GM04504 (cell line): Measurements from ENCODE around the gene GABBR2.
"Not testable (repeated sequence)": the region's sequence is repeated elsewhere in the genome, so short reads cannot be mapped to it uniquely, and the experiment has no call there.

Source experiments
- DNase-seq: peaks from one replicate; pipeline ENCODE4 v3.0.0-alpha.2; 2012; ENCODE audit warnings: low read depth

The GABBR2 gene

DNA sequence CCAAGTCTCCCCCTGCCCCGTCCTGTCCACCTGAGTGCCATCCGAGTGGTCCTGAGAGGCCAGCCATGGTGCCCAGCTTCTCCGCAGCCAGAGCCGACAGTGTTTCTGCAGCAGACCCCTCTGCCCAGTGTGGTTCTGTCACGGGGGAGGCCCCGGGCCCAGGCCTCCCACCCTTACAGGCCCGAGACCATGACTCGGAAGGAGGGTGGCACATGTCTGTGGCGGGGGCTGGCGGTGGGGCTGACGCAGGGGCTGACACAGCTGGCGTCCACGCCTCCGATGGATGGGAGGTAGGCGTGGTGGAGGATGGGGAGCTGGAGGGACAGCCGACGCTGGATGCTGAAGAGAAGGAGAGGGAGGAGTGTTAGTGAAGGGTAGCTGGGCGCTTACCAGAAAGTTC lies 418.3 kb downstream of the GABBR2 start:
- no peak for DNase-seq

DNA sequence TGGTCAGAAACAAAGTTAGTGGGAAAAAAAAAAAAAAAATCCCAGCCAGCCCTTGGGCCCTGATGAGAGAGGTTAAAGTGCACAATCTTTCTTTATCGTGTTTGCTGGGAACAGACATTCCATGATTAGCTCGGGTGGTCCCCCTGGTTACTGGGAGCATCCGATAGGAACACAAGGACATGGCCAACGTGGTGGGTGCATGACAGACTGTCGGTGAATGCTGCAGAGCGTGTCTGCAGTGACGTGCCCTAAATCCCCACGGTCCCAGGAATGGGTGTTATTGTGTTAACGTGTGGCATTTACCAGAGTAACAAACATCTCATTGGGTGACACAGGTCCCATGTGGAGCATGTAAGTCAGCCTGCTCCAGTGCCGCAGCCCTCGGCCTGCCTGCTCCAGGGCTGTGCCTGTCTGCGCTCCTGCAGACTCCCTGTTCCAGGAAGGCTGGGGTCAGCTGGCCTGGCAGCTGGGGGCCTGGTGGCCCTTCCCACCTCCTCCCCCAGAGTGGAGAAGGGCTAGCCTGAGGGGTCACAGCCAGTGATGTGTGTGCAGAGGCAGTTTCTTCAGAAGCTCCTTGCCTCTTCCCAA lies 419.0 kb downstream of the GABBR2 start:
- no peak for DNase-seq

DNA sequence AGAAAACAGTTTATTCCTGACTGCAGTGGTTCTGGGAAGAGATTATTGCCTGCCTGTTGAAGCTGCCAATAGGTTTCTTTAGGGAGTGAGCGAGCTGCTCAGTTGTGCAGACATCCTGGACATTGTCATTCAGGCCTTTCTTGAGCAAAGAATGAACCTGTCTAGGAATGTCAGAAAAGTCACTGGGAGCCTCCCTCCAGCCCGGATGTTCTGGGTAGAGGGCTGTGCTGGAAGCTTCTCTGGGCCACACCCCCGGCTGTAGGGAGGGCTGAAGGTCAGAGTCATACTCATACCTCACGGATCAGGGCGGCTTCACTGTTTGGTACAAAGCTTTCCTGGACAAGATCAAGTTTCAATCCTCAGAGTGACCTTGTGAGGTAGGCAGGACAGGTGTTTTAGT lies 419.9 kb downstream of the GABBR2 start:
- DNase-seq = no peak

DNA sequence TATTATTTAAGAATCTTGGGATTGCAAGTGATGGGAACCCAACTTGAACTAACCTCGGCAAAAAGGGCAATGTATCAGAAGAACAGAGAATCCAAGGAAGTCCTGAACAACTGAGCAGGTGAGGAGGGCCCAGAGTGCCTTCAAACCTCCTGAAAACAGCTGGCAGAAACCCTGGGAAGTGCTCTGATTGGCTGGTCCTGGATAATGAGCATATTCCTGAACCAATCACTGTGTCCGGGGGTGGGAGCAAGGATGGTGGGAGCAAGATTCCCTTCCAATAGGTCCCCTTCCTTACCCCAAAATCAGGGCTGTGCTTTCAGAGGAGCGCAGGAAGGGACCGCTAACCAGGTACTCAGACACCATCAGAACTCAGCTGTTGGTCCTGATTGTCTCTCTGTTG lies 421.4 kb downstream of the GABBR2 start:
- no peak for DNase-seq

DNA sequence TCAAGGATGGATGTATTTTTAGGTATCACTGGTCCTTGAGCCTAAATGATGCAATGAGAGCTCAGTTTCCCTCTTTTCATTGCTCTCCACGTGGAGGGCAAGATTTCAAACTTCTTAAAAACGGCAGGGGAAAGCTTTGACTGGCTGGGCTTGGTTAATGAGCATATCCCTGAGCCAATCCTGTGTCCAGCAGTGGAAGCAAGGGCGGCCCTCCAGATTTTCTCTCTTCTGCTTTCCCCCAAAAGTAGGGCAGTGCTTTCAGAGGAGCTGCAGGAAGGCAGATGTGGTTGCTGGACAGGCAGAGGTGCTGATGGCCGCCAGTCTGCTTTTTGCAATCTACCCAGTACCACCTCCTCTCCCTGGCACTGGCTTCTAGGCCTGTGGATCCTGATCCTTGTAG lies 423.3 kb downstream of the GABBR2 start:
- DNase-seq = no peak

DNA sequence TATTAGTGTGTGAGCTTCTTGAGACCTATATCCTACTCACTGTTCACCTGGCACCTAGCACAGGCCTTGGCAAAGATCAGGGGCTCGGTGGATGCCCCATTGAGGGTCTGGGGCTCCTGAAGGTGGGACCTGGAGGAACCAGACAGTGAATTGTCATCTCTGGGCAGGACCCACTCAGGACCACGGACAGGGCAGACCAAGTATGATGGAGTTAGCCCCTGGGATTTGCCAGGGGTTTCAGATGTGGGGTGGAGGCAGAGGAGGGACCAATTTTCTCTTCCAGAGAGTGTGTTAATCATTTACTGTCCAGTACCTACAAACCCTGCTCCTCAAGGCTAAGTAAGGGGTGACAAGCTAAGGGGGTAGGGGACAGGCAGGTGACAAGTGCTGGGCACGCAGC lies 424.0 kb downstream of the GABBR2 start:
- no peak for DNase-seq

DNA sequence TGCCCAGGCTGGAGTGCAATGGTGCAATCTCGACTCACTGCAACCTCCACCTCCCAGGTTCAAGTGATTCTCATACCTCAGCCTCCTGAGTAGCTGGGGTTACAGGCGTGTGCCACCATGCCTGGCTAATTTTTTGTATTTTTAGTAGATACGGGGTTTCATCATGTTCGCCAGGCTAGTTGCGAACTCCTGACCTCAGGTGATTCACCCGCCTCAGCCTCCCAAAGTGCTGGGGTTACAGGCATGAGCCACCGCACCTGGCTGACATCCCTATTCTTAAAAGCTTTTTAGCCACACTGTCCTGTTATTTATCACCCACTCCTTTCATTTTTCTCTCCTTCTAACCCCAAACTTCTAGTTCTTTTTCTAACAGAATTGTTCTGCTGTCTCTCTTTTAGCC lies 425.6 kb downstream of the GABBR2 start:
- DNase-seq = not testable (repeated sequence)

DNA sequence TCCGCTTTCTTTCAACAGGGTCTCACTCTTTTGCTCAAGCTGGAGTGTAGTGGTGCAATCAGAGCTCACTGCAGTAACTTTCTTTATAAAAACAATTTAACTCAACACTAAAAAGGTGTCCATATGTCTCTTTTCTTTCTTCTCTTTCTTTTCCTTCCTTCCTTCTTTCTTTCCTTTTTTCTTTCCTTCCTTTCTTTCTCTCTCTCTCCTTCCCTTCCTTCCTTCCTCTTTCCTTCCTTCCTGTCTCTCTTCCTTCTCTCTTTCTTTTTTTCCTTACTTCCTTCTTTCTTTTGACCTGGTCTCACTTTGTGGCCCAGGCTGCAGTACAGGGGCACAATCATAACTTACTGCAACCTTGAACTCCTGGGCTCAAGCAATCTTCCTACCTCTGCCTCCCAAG lies 427.5 kb downstream of the GABBR2 start:
- no peak for DNase-seq

DNA sequence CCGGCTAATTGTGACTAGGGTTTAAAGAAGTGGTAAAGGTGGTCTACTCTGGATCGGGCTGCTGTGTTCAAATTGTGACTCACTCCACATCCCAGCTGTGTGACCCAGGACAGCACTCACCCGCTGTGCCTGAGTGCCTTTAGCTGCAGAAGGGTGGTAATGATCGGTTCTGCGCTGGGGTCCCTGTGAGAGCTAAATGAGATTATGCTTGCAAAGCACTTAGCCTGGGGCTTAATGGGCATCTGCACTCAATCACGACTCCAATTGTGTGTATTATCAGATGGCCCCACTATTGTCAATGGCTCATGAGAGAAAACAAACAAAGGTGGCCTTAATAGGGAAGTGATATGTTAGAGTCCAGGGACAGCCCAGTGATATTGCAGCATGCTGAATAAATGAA lies 428.2 kb downstream of the GABBR2 start:
- DNase-seq = no peak

DNA sequence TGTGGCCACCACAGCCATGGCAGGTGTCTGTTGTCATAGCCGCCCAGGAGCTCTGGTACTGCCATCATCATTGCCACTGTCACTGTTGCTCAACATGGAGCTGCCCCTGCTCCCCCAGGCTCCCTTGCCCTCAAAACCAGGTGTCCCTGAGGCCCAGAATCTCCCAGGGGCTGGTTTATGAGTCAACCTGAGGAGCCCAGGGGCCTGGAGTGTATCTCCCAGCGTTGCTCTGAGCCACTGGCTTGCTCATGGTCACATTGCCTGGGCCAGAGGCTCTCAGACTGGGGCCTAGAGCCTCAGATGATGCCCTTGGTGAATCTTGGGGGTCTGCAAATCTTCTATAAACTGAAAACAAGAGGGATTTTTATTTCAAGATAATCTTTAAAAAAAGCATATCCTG lies 428.6 kb downstream of the GABBR2 start:
- no peak for DNase-seq

DNA sequence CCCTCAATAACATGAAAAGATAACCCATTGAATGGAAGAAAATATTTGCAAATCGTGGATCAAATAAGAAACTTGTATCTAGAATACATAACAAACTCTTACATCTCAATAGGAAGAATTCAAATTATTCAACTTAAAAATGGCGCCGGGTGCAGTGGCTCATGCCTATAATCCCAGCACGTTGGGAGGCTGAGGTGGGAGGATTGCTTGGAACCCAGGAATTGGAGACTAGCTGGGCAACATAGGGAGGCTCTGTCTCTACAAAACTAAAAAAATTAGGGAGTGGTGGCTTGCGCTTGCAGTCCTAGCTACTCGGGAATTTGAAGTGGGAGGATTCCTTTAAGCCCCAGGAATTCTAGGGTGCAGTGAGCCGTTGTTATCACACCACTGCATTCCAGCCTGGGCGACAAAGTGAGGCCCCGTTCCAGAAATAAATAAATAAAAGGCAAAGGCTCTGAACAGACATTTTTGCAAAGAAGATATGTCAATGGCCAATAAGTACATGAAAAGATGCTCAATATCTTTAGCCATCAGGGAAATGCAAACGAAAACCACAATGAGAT lies 431.7 kb downstream of the GABBR2 start:
- DNase-seq = no peak

DNA sequence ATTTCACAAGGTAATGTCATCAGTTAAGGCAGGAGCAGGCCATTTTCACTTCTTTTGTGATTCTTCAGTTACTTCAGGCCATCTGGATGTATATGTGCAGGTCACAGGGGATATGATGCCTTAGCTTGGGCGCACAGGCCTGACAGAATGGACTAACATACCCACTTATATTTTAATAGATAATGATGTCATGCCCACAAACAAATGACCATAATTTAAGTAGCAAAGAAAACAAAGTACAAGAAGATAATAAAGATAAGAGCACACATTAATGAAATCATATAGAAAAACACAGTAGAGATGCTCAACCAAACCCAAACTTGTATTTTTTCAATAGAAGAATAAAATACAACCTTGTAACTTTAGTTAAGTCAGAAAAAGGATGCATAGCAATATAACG lies 433.6 kb downstream of the GABBR2 start:
- no peak for DNase-seq

DNA sequence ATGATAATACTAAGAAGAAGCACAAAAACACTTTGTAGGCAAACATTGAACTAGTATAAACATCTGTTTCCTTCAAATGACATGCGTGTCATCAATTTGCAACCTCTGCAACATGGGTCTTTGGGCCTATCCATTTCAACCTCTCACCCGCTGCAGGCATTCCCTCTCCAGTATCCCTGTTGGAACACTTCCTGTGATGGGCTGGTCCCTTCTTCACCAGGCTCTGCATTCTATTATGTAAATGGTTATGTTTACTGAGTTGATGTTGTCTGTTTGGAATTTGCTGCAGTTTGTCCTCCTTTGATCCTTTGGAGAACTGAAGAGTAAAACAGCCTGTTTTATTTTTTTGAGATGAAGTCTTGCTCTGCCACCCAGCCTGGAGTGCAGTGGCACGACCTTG lies 436.7 kb downstream of the GABBR2 start:
- no peak for DNase-seq

DNA sequence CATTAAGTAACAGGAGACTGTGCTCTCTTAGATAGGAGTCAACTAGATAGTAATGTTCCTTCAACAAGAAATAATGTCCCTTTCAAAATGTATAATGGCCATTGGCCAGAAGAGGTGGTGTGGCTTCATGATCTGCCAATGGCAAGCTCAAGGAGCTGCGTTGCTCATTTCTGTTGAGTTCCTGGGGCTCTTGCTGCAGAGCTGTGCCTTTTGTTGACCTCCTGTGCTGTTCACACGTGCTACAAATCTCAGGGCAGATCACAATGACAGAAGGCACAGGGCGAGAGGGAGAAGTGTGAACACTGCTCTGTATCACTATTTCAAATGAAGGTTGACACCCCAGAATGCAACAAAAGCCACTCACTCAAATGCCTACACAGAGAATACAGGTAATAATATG lies 437.3 kb downstream of the GABBR2 start:
- DNase-seq = no peak

DNA sequence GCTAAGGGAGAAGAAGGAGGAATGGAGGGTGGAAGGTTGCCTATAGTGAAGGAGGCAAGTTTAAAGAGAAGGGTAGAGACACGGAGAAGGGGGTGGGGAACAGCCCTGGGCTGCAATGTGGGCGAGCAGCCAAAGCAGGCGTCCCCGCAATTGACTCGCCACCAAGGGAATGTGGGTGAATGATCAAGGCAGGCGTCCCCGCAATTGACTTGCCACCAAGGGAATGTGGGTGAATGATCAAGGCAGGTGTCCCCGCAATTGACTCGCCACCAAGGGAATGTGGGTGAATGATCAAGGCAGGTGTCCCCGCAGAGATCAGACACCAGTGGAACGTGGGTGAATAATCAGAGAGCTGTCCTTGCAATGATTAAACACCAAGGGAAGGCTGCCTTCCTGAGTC lies 438.5 kb downstream of the GABBR2 start:
- DNase-seq = not testable (repeated sequence)

DNA sequence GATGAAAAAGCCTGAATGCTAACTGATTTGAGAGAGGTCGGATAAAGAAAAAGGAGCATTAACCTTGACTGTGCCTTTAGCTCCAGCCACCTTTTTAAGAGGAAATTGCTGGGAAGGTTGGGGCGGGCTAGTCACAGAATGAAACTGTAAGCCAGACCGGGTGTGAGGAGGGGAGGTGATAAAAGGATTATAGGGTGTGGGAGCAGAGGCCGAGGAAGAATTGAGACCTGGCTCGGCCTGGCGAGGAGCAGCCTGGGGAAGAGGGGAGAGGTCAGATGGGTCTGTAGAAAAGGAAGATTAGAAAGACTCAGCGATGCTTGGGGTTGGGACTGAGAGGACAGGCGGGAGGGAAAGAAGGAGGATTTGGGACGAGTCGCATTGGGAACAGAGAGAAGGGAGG lies 439.1 kb downstream of the GABBR2 start:
- DNase-seq = not testable (repeated sequence)

DNA sequence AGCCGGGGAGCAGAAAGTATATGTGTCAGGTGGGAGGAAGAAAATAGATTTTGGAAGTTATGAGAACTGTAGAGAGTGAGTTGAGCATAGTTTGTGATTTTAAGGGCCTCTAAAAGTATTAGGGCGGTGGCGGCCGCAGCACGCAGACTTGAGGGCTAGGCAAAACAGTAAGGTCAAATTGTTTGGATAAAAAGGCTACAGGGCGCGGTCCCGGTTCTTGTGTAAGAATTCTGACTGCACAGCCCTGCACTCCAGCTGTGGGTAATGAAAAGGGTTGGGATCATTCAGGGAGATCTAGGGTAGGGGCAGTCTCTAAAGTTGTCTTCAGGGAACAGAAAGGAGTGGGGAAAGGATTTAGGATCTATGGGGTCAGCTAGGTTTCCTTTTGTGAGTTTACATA lies 441.2 kb downstream of the GABBR2 start:
- not testable (repeated sequence) for DNase-seq

DNA sequence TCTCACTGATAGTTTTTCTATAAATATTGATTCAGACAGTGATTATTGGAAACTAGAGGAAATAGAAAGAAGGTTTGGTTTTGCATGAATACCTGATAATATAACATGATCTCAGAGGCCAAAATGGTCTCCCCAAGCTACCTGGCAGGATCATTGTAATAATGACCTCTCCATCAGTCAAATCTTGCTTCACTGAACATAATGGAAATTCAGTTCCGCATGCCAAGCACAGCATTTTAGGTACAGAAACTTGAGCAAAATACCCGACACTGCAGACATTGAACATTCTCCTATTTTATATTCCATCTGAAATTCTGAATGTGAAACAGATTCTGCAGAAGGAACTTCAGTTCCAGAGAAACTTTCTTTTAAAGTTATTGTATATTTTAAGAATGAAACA lies 444.2 kb downstream of the GABBR2 start:
- no peak for DNase-seq

DNA sequence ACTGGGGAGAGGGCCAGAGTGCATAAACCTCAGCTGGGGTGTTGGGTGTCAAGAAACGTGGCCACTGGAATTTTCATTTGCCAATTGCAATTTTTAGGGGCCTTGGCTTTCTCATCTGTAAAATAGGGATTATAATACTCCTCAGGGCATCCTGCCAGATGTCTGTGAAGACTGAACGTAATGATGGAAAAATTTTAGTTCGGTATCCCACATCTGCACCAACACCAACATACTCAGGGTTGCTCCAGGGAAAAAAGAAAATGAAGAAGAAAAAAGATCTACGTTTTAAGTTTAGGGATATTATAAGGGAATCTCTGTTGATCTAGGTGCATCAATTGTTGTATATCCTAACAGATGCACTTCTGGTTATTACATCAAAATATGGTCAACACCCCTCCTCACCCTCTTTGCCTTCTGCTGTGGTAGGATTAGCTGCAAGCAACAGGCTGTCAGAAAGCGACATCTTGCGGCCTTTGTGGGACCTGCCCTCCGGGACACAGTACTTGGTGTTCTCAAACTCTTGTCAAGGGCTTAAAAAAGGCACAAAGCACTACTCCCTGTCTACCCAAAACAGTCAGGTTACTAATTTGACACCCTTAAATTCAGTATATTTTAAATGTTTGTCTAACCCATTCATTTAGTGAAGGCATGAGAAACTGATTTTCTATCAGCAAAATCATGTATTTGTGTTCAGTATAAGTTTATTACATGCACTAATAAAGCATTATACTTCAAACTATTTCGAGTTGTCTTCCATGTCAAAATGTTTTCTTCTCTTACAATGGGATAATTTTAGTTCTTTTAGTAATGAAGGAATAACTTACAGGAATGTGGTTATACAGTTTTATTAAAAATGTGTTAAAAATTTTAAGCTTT lies 445.0 kb downstream of the GABBR2 start:
- DNase-seq = peak; percentile 59

DNA sequence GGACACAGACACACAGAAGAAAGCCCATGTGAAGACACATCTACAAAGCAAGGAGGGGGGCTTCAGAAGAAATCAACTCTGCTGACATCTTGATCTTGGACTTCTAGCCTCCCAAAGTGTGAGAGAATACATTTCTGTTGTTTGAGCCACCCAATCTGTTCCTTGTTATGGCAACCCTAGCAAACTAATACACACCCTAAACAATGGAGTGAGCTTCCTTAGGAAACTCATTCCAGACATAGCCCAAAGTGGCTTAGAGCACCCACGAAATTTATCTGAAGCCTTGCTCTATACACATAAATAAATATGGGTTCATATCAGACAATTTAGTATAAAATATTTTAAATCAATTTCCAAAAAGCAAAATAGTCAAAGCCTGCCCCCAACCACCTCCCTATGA lies 445.7 kb downstream of the GABBR2 start:
- DNase-seq = no peak

DNA sequence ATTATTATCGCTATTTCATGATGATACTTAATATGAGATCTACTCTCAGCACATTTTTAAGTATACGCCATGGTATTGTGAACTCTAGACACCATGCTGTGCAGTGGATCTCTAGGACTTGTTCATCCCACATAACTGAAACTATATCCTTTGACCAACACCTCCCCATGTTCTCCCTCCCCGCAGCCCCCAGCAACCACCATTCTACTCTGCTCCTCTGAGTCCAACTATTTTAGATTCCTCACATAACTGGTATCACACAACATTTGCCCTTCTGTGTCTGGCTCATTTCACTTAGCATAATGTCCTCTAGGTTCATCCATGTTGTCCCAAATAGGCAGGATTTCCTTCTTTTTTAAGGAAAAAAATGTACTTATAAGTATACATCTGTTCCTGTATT lies 446.7 kb downstream of the GABBR2 start:
- DNase-seq = no peak

DNA sequence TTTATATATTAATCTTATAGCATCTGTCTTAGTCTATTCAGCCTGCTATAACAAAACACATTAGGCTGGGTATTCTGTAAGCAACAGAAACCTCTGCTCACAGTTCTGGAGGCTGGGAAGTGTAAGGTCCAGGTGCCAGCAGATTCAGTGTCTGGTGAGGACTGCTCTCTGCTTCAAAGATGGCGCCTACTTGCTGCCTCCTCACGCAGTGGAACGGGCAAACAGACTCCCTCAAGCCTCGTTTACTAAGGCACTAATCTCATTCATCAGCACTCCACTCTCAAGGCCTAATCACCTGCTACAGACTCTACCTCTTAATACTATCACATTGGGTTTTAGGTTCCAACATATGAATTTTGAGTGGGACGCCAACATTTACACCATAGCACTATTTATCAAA lies 448.1 kb downstream of the GABBR2 start:
- no peak for DNase-seq

DNA sequence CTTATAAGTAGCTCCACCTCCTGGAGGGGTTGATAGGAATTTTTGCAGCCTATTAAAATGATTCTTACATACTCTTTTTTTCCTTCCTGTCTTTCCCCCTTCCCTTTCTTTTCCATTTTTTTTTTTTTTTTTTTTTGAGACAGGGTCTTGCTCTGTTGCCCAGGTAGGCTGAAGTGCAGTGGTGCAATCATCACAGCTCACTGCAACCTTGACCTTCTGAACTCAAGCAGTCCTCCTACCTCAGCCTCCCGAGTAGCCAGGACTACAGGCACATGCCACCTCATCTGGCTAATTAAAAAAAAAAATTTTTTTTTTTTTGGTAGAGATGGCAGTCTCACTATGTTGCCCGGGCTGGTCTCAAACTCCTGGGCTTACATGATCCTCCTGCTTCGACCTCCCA lies 448.9 kb downstream of the GABBR2 start:
- no peak for DNase-seq

DNA sequence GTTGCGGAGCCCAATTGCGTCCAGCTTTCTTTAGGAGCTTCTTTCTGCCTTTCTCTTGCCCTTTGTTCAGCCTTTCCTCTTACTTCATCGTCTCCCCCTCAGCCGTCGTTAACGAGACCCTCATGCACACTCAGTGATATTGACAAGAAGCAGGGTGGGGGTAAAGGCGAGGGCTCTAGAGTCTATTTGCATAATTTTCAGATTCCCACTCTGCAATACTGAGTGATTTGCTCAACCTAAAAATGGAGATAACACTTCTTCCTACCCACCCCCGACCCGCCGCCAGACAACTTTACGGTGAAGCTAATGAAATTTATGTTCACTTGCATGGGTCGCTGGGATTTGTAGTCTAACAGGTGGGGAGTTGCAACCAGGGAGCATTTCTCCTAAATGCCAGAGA lies 452.0 kb downstream of the GABBR2 start:
- DNase-seq = no peak
